Activated gamma-delta T cell treated with anti-CD3 and anti-CD28 coated beads, Interleukin-2, amount 50 U/mL, for 16 hours (primary cell): Measurements from ENCODE around the gene CHCHD6.
A peak's percentile ranks its signal among the peaks of the same experiment; 100 is the strongest.

Source experiments
- DNase-seq: peaks from one replicate; pipeline ENCODE4 v3.0.0-alpha.2; 2020; ENCODE audit warnings: low read depth

The CHCHD6 gene, protein sequence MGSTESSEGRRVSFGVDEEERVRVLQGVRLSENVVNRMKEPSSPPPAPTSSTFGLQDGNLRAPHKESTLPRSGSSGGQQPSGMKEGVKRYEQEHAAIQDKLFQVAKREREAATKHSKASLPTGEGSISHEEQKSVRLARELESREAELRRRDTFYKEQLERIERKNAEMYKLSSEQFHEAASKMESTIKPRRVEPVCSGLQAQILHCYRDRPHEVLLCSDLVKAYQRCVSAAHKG

GRCh38 chr3:126703512-126704493 lies at the start of gene CHCHD6:
TSS of gene CHCHD6 (plus strand) at chr3:126704240. CDS start at chr3:126704313, 73 bp downstream.
- peak; percentile 94 for DNase-seq

DNA sequence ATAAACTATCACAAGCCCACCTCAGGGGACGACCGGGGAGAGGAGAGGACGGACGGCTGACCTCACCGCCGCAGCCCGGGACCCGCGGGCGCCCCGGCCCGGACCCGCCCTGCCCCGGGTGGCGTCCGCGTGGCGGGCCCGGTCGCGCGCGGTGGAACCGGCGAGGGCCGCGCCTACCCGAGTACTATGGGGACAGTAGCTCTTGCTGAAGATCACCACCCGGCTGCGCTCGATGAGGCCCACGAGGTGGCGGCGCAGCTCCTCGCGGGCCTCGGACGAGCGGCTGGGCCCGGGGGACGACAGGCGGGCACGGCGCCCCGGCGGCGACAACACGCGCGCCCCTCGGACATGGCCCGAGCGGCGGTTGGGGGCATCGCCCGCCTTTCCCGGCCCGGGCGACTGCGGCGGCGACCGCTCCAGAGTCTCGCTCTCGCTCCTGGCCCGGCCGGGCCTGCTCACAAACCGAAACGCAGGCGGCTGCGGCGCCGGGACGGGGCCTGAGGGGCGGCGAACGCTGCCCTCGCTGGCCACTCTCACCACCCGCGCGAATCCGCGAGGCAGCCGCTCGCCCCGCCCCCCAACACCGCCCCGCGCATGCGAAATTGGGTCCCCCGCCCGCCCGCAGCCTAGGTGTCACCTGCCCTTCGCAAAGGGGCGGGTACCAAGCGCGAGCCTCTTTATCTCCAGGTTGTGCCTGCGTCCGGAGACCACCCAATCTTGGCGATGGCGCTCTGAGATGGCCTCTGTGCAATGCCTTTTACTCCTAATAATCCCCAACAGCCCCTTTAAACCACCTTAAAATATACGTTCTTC lies 49.3 kb upstream of the CHCHD6 start, which contains the start of gene TXNRD3:
TSS of gene TXNRD3 (minus strand) at position 554 of the 813 bp plus-strand sequence.
- peak; percentile 66 for DNase-seq

DNA sequence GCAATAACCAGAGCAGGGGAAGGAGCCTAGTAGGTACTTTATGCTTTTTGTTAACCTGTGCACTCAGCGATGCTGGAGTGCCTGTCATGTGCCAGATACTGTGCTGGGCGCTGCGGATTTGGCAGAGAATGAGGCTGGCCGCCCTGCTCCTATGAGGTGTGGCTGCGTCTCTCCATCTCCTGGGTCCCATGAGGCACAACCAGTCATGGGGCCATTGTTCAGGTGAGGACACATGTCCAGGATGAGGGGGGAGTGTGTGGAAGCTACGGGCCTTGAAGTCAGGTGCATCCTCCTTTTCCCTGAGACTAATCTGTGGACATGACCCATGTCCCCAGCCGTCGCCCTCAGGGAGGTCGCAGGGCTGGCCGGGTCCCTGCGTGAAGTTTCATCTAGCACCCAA lies 48.2 kb upstream of the CHCHD6 start:
- DNase-seq: no peak

DNA sequence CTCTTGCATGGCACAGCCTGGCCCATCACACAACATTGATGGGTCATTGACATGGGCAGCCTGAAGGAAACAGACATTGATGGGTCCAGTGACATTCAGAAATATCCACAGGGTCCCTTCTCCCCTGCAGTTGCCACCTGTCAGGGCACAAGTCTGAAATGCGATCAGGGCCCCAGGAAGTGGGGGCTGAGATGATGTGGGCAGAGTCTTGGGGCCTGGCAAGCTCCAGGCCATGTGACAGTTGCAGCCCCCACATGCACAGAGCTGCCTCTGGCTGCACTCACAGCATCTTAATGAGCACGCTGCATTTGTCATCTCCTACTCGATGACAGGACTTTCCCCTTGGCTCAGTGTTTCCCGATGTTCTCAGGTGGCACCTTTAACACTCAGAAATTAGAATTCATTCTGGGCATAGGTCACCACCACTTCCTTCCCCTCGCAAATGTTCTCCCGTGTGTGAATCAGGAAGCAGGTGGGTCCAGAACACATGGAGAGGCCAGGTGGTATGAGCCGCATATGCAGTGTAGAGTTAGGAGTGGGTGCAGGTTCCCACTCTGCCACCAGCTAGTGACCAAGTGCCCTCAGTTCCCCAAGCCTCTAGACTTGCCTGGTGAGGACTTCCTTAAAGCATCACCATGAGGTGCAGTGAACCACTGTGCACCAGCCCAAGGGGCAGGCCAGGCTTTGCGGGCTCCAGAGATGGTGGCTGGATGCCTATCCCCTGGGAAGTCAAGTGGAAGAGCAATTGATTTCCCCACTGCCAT lies 47.5 kb upstream of the CHCHD6 start:
- no peak for DNase-seq

GRCh38 chr3:126657901-126658300 lies 46.1 kb upstream of the CHCHD6 start:
- DNase-seq: no peak

DNA sequence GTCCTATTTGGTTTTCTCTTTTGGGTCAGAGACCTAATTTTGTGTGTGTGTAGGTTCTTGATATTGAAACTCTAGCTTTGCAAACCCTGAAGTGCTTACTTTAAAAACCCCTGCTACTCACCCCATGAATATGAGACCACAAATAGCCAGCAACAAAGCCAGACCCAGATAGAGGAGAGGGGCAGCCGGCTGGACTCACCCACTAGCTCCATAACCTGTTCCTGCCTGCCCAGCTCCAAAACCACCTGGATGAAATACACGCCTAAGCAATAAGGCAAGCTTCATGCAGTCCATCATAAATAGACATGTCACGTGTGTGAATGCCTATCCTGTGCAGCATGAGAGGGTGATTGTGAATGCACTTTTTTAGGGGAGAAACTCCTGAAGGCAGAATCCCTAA lies 45.5 kb upstream of the CHCHD6 start:
- DNase-seq: no peak

GRCh38 chr3:126659915-126660886 lies 43.8 kb upstream of the CHCHD6 start:
- no peak for DNase-seq

- no peak for DNase-seq
Measured at GRCh38 chr3:126661532-126662364, 42.3 kb upstream of the CHCHD6 start.

DNA sequence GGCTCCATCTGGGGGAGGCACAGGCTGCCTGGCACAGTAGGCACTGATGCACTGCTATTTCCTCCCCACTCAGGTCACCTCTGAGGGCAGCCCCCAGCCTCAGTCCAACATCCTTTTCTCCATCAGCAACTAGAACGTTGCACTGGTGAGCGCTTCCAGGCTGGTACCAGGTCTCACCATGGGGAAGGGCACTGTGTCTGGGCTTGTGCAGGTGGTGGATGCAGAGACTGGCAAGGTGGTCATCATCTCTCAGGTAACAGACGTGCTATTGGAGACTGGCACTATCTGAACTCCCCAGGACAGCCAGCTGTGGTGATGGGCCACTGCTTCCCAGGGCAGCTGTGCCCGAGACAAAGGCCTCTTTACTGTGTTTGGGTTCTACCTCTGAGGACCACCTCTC lies 40.8 kb upstream of the CHCHD6 start:
- DNase-seq: no peak

DNA sequence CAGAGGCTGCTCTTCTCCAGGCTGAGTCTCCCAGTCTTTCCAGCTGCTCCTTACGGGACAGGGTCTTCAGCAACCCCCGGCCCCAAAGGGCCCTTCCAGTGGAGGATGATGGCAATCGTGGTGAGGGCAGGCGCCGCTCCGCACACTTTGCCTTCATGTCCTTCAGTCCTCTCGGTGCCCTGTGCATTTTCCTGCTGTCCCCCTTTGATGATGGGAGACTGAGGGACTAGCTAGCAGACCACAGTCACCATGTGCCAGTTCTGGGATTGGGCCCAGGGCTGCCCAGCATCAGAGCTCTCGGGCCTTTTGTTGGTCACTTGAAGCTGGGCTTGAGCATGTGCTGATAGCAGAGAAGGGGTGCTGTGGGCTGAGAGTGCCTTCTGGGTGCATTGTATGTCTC lies 40.3 kb upstream of the CHCHD6 start:
- DNase-seq: no peak

DNA sequence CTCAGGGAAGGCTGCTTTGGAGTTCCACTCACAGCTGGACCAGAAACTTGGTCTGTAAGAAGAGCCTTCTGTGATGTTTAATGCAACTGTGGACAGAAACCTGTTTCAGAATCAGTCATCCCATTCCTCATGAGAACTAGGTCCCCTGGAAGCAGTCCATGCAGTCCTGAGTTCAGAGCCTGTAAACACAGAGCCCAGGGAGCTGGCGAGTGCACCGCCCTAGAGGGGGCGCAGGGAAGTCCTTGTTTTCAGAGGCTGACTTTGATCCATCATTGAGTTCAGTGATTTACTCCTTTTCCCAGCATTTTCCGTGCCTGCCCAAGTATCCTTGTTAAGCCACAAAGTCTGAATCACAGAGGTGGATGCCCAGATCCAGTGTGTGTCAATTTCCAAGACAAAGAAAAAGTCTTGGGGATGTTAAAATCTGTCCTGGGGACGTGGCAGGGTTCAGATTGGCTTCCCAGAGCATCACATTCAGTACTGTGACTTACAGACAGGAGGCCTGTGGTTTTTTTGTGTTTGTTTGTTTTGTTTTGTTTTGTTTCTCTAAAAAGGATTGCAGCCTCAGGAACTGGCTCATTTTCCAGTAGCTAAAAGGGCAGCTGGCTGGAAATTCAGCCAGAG lies 39.3 kb upstream of the CHCHD6 start:
- DNase-seq: no peak

DNA sequence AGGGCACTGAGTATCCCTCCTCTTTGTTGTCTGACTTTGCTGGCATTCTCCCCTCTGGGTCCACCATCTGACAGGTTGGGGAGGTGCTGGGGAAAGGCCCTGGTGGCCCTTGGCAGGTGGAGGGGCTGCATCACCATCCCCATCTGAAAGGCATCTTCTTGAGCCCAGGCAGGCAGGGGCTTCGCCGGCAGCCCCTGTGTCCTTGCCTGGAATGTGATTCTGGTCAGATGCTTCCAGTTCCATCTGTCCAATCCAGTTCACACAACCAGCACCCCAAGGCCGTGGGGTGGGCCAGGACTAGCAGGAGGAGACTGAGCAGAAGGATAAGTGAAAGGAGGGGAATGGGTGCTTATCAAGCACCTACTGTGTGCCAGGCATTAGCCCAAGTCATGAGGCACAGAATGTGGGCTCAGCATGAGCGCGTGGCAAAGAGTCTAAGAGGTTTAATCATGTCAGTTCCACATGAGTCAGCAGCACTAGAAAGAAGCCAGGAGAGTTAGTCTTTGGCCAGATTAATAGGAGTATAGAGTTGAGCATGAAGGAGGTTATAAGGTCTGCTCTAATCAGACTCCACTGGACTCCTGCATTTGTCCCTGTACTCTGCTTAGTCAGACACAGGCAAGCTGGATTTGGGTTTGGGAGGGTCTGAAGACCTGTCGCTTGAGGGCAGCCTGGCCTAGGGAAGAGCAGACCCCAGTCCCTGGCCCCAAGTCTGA lies 38.7 kb upstream of the CHCHD6 start:
- DNase-seq: no peak

- DNase-seq: no peak
Measured at GRCh38 chr3:126665959-126666657, 37.9 kb upstream of the CHCHD6 start.

DNA sequence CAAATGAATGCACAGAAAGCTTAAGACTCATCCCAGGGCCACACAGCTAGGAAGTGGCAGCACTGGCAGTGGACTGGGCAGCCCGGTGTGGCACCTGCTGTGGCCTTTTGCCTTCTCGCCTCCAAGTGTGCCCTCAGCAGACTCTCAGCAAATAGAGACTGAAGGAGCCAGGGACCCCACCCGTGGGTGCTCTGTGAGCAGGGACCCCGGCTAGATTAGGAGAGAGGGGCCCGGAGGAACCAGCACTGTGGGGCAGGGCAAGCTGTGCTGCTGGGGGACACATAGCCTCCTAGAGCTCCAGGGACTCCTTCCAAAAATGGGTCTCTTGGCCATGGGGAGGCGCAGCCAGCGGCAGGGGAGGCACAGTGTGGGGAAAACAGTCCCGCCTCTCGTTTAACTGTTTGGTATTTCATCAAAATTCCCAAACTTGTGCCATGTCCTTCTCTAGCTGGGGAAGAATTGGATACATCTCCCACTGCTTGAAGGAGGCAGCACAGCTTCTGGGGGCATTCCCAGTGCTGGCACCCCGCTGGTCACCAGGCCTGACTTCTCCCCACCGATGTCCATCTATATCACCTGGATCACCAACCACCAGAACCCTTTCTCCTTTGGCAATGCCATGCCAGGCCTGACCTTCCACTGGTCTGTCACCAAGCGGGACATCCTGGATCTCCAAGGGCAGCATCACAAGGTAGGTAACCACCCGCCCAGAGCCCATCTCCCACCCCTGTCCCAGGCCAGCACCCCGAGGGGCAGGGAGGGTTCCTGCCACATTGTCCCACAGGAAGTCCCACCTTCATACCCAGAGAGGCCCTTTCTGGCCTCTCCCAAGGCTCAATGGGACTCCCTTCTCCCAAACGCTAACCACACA lies 37.1 kb upstream of the CHCHD6 start:
- no peak for DNase-seq

DNA sequence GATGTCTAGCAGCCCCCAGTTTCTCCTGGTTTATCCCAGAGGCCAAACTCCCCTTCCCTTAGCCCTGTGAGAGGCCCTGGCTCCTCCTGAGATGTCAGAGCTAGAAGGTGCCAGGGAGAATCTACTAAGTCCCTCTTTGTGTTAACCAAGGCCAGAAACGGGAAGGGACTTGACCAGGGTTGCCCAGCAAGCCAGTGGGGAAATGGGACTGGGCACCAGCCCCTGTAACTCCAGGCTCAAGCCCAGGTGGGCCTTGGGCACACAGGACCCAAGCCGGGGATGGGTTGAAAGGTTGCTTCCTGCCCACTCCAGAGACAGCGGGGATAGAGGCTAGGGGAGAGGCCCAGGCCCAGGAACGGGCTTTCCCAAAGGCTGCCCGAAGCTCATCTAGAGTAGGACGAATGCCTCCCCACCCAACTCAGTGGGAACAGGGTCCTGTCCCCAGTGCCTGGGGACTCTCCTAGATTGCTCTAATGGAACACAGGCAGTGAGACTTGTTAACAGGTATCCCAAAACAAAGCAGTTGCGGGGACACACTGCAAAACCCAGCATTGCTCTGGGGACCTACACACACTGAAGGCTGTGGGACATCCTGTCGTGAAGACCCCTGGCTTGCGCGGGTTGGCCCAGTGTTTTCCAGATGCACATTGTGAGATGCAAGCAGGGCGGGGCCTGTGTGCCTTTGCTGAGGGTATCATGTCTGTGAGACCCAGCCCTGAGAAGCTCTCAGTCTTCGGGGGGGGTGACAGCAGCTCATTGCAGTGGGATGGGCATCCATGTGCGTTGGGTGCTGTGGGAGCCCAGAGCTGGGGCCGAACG lies 36.2 kb upstream of the CHCHD6 start:
- DNase-seq: no peak
